Peyer's patch (tissue), 4 donors: ENCODE measurements around the gene RASGRF2.

Experiments used
- POLR2A ChIP-seq, 2 donors: fragments of 450-650 bp; IDR thresholded peaks; one replicate each; pipeline ENCODE4 v1.5.1; 2017; ENCODE audit warnings: antibody characterized with exemption in 2 of 2, mild to moderate bottlenecking in 2 of 2, moderate library complexity in 2 of 2
- TF ChIP-seq, protein P1 (sequence below), 6 experiments: fragments of 450-650 bp in 4 of 6; fragments of 200-600 bp in 2 of 6; sonication (generic) in 1 of 6; IDR thresholded peaks; one replicate each; pipeline ENCODE4 v1.5.1; 2017 to 2019; ENCODE audit warnings: antibody characterized with exemption in 6 of 6, mild to moderate bottlenecking in 3 of 6, moderate library complexity in 1 of 6

DNA sequence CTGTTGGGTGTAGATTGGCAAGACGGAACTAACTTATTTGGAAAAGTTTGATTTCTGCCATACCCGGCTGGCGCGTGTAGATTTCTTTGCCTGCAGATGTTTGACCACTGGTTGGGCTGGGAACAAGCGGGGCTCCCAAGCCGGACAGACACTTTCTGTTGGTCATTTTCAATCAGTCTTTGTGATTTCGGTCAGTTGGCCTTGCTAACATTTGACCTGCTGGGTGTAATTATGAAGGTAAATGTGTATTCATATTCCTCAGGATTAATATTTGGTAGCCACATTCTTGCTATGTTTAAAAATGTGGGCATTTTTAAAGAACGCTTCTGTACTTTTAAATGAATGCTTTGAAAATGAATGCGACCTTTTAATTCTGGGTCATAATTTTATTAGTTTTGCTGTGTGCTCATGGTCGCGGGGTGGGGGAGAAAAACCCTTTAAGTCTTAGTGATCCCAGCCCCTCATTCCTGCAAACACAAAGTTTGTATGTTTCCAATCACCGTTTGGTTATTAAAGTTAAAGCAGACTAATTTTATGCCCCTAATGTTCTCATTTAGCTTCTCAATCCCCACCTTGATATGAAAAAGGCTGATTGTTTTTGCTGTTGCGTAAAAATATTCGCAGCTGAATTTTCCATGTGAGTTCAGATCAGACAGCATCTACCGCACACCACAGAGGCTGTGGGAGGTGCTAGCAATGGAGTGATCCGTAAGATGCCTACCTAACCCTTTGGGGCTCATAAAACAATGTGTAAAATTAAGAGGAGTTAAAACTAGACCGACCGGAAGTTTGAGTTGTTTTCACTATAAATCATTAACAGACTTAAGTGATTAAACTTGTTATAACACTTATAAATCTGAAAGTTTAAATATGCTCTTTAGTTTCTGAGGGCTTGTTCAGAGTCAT, 1.5 kb downstream of the RASGRF2 start:
- TF ChIP-seq, protein P1, sequence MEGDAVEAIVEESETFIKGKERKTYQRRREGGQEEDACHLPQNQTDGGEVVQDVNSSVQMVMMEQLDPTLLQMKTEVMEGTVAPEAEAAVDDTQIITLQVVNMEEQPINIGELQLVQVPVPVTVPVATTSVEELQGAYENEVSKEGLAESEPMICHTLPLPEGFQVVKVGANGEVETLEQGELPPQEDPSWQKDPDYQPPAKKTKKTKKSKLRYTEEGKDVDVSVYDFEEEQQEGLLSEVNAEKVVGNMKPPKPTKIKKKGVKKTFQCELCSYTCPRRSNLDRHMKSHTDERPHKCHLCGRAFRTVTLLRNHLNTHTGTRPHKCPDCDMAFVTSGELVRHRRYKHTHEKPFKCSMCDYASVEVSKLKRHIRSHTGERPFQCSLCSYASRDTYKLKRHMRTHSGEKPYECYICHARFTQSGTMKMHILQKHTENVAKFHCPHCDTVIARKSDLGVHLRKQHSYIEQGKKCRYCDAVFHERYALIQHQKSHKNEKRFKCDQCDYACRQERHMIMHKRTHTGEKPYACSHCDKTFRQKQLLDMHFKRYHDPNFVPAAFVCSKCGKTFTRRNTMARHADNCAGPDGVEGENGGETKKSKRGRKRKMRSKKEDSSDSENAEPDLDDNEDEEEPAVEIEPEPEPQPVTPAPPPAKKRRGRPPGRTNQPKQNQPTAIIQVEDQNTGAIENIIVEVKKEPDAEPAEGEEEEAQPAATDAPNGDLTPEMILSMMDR (IDR thresholded peaks at IDR 0.05) = no peak
- no peak for TF ChIP-seq POLR2A (IDR thresholded peaks at IDR 0.05)
